Liver (tissue), 9 donors: ENCODE data around the gene CADM3. TPM values are rescaled to one million over a fixed set of nuclear protein-coding genes. Genes with fewer than 3 reads are reported as not detected.

ENCODE experiments used
- DNase-seq: peaks from one replicate; pipeline ENCODE4 v3.0.0-alpha.2; 2017; ENCODE audit warnings: low spot score
- H3K27ac ChIP-seq, 2 donors: one replicate each; pipeline ENCODE4 v1.7.0; 2013; ENCODE audit warnings: inconsistent platforms in 2 of 2, low read length in 2 of 2, control low read depth in 1 of 2, low read depth in 1 of 2, mild to moderate bottlenecking in 1 of 2
- H3K27me3 ChIP-seq, 4 donors: one replicate each; pipeline versions ENCODE4 v1.6.1 to v1.7.0; 2013; ENCODE audit warnings: low read length in 3 of 4, inconsistent platforms in 1 of 4, mild to moderate bottlenecking in 1 of 4, moderate library complexity in 1 of 4; ENCODE audit not compliant: control insufficient read depth in 4 of 4, insufficient read depth in 4 of 4
- H3K36me3 ChIP-seq, 4 donors: one replicate each; pipeline versions ENCODE4 v1.6.1 to v1.7.0; 2013; ENCODE audit warnings: low read length in 3 of 4, mild to moderate bottlenecking in 3 of 4, low read depth in 1 of 4, moderate library complexity in 1 of 4; ENCODE audit not compliant: control insufficient read depth in 4 of 4, insufficient read depth in 3 of 4
- H3K4me1 ChIP-seq, 4 donors: one replicate each; pipeline versions ENCODE4 v1.6.1 to v1.7.0; 2013; ENCODE audit warnings: low read length in 3 of 4, mild to moderate bottlenecking in 3 of 4, moderate library complexity in 1 of 4; ENCODE audit not compliant: control insufficient read depth in 4 of 4, insufficient read depth in 4 of 4
- H3K4me3 ChIP-seq, 3 donors: one replicate each; pipeline versions ENCODE4 v1.6.1 to v1.7.0; 2013; ENCODE audit warnings: low read length in 3 of 3, control low read depth in 1 of 3, low read depth in 1 of 3, mild to moderate bottlenecking in 1 of 3
- H3K9ac ChIP-seq, 2 donors: one replicate each; pipeline ENCODE4 v1.7.0; 2013; ENCODE audit warnings: low read length in 2 of 2, mild to moderate bottlenecking in 2 of 2, moderate library complexity in 2 of 2, control low read depth in 1 of 2, low read depth in 1 of 2
- H3K9me3 ChIP-seq, 4 donors: one replicate each; pipeline versions ENCODE4 v1.6.1 to v1.7.0; 2013; ENCODE audit warnings: low read length in 3 of 4; ENCODE audit not compliant: control insufficient read depth in 4 of 4
- ATF3 ChIP-seq: IDR thresholded peaks from 2 replicates; pipeline ENCODE4 v1.6.1; 2016; ENCODE audit warnings: antibody characterized with exemption
- CTCF ChIP-seq: fragments of 150-350 bp; IDR thresholded peaks from 2 replicates; pipeline ENCODE4 v1.5.1; 2017; ENCODE audit warnings: improper control_type of control experiment, low read depth, low read length; ENCODE audit not compliant: missing input control
- EGR1 ChIP-seq, 2 donors: IDR thresholded peaks; 2 replicates each; pipeline ENCODE4 v1.6.1; 2016 to 2018; ENCODE audit warnings: antibody characterized with exemption in 2 of 2, low read depth in 2 of 2
- FOXA1 ChIP-seq: IDR thresholded peaks from 2 replicates; pipeline ENCODE4 v1.6.1; 2016; ENCODE audit warnings: antibody characterized with exemption
- FOXA2 ChIP-seq: IDR thresholded peaks from 2 replicates; pipeline ENCODE4 v1.6.1; 2016; ENCODE audit warnings: antibody characterized with exemption
- GABPA ChIP-seq, 2 donors: IDR thresholded peaks in 1 of 2; conservative IDR thresholded peaks in 1 of 2; 2 replicates each; pipeline ENCODE4 v1.6.1; 2016; ENCODE audit warnings: antibody characterized with exemption in 2 of 2, mild to moderate bottlenecking in 1 of 2, moderate library complexity in 1 of 2
- HNF4A ChIP-seq, 2 donors: conservative IDR thresholded peaks; 2 replicates each; pipeline ENCODE4 v1.6.1; 2016; ENCODE audit warnings: antibody characterized with exemption in 2 of 2, mild to moderate bottlenecking in 2 of 2
- HNF4G ChIP-seq: IDR thresholded peaks from 2 replicates; pipeline ENCODE4 v1.6.1; 2016; ENCODE audit warnings: antibody characterized with exemption
- JUND ChIP-seq, 2 donors: IDR thresholded peaks; 2 replicates each; pipeline ENCODE4 v1.6.1; 2016; ENCODE audit warnings: antibody characterized with exemption in 2 of 2
- MAX ChIP-seq: IDR thresholded peaks from 2 replicates; pipeline ENCODE4 v1.6.1; 2016; ENCODE audit warnings: antibody characterized with exemption
- NR2F2 ChIP-seq: IDR thresholded peaks from 2 replicates; pipeline ENCODE4 v1.6.1; 2016; ENCODE audit warnings: antibody characterized with exemption
- RAD21 ChIP-seq, 2 donors: IDR thresholded peaks; 2 replicates each; pipeline ENCODE4 v1.6.1; 2016; ENCODE audit warnings: antibody characterized with exemption in 2 of 2, mild to moderate bottlenecking in 2 of 2
- REST ChIP-seq: IDR thresholded peaks from 2 replicates; pipeline ENCODE4 v1.6.1; 2016; ENCODE audit warnings: antibody characterized with exemption, mild to moderate bottlenecking
- RXRA ChIP-seq, 2 donors: IDR thresholded peaks; 2 replicates each; pipeline ENCODE4 v1.6.1; 2017 to 2018; ENCODE audit warnings: antibody characterized with exemption in 2 of 2, mild to moderate bottlenecking in 1 of 2
- SP1 ChIP-seq: IDR thresholded peaks from 2 replicates; pipeline ENCODE4 v1.6.1; 2018; ENCODE audit warnings: antibody characterized with exemption, mild to moderate bottlenecking
- TAF1 ChIP-seq: conservative IDR thresholded peaks from 2 replicates; pipeline ENCODE4 v1.6.1; 2016; ENCODE audit warnings: antibody characterized with exemption, mild to moderate bottlenecking
- YY1 ChIP-seq: IDR thresholded peaks from 2 replicates; pipeline ENCODE4 v1.6.1; 2016; ENCODE audit warnings: antibody characterized with exemption, mild to moderate bottlenecking
- ZBTB33 ChIP-seq: IDR thresholded peaks from 2 replicates; pipeline ENCODE4 v1.6.1; 2016; ENCODE audit warnings: antibody characterized with exemption
- WGBS: extraction: QIAGEN DNeasy Blood & Tissue Kit; methylation state at CpG from one replicate; pipeline ENCODE4 v1.1.7; 2013; 5-methylcytosine and 5-hydroxymethylcytosine counted together
- polyA plus RNA-seq, 2 donors: library from polyadenylated mRNA; stranded (reverse) in 1 of 2; unstranded in 1 of 2; fragments of 200-250 nt in 1 of 2; fragments of >200 nt in 1 of 2; fragmentation: Nextera tagmentation in 1 of 2; extraction: Ambion mirVana in 1 of 2; gene quantifications; one replicate each; pipeline versions ENCODE4 v1.2.1 to v1.2.3, GENCODE V29; 2013 to 2015
- total RNA-seq, 2 donors: library from RNA; depleted of rRNA; stranded (reverse); fragments of >200 nt; gene quantifications; one replicate each; pipeline ENCODE4 v1.2.3, GENCODE V29; 2014
- donor health status: healthy.
- donor health status: healthy.
- donor health status: healthy.
- donor health status: healthy.
- donor health status: healthy.

Gene CADM3
- total and polyA plus RNA-seq, 4 donors = 0.14 to 0.25 (median 0.16) TPM

- Histone ChIP-seq H3K9me3 (no peaks in the 10 kb centered on the region), H3K27me3 (peaks cover 0 to 2% (median 0%) of the 10 kb centered on the region in 4 donors), H3K4me3 (no peak overlapping the region), H3K36me3 (no peaks in the 10 kb centered on the region), H3K4me1 (no peaks in the 10 kb centered on the region), H3K9ac (no peak overlapping the region), H3K27ac (no peak overlapping the region)
- WGBS = 98% methylated on average over 2 of the region's 2 CpGs
- no peak for TF ChIP-seq NR2F2
- TF ChIP-seq HNF4G = no peak
- TF ChIP-seq MAX = no peak
- no peak for TF ChIP-seq TAF1
- no peak for TF ChIP-seq REST
- TF ChIP-seq FOXA1 = no peak
- no peak for TF ChIP-seq GABPA (IDR thresholded peaks at IDR 0.05 in 1 of 2, conservative IDR thresholded peaks at IDR 0.05 in 1 of 2)
- no peak for TF ChIP-seq HNF4A (conservative IDR thresholded peaks at IDR 0.05)
- no peak for TF ChIP-seq EGR1 (IDR thresholded peaks at IDR 0.05; ENCODE audit: low read depth in 2 of 2)
- TF ChIP-seq YY1 = no peak
- TF ChIP-seq CTCF = no peak
- no peak for TF ChIP-seq FOXA2
- TF ChIP-seq RAD21 (IDR thresholded peaks at IDR 0.05) = no peak
- TF ChIP-seq ATF3 = no peak
- TF ChIP-seq SP1 = no peak
- TF ChIP-seq JUND (IDR thresholded peaks at IDR 0.05) = no peak
- no peak for TF ChIP-seq ZBTB33
- no peak for TF ChIP-seq RXRA (IDR thresholded peaks at IDR 0.05)
- DNase-seq = no peak
Measured at GRCh38 chr1:159180516-159180915, 9.1 kb downstream of the CADM3 start.
